Head of caudate nucleus (tissue), 42 donors: ENCODE measurements around the gene CMAS.
"Not testable (repeated sequence)": the region's sequence is repeated elsewhere in the genome, so short reads cannot be mapped to it uniquely, and the experiment has no call there.

Experiments
- DNase-seq, 42 donors: peaks; one replicate each; pipeline versions ENCODE4 v3.0.0 to v3.0.0-alpha.2; 2020 to 2021; ENCODE audit warnings: mixed read lengths in 7 of 42
- intact Hi-C: fragments of 100-400 bp; cut with DNase I; formaldehyde crosslinking; loops from one replicate; pipeline ENCODE4 v1.15.0; 2022

CMAS gene

DNA sequence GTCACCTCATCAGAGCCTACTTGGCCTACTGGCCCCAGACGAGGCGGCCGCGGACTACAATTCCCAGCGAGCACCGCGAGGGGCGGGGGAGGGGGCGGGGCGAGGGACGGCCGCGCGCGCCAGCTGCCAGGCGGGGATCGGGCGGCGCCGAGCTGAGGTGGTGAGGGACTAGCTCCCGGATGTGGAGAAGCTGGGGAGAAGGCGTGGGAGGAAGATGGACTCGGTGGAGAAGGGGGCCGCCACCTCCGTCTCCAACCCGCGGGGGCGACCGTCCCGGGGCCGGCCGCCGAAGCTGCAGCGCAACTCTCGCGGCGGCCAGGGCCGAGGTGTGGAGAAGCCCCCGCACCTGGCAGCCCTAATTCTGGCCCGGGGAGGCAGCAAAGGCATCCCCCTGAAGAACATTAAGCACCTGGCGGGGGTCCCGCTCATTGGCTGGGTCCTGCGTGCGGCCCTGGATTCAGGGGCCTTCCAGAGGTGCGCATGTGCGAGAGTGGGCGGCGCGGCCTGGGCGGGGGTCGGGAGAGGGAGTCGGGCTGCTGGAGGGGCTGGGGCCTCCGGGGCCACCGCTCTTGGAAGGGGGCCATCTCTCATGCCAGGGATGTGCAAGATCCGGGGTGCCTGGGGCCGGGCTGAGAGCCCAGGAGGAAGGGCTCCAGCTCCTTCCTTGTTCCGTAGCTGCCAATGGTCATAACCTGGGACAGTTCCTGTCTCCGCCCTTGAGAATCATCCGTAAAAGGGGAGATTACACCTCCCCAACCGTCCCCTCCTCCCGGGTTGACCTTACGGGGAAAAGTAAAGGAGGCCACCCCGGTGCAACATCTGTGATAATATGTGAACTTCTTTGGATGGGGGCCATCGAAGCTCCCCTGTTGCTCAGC lies at the start of gene CMAS:
Gene CMAS (plus strand): TSS at position 129 of the 878 bp plus-strand sequence. CDS start 86 bp downstream, at position 215.
- peak; percentile 45 to 92 (median 84) for DNase-seq

GRCh38 chr12:21998295-21998694 lies 47.7 kb upstream of the CMAS start:
- DNase-seq = no peak
- intact Hi-C loops = no loop called here

More for the DNA sequence above, at the start of gene CMAS:
- intact Hi-C loops = no loop called here

DNA sequence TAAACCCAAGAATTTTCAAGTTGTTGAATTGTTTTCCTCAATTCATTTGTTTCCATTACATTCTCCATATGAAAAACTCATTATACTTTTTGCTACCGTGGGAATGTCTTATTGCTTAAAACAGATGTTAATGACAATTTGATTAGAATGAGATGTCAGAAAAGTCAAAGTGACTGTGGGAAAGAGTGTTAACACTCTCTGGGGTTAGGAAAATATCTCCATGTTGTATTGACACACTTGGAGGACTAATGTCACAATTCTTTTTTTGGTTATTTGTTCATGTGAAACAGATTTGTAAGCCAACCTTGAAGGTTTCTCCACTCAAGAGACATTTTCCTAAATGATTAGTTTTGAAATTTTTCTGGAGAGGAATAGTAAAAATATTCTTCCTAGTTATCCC lies 47.2 kb upstream of the CMAS start:
- DNase-seq = no peak
- intact Hi-C loops = no loop called here

DNA sequence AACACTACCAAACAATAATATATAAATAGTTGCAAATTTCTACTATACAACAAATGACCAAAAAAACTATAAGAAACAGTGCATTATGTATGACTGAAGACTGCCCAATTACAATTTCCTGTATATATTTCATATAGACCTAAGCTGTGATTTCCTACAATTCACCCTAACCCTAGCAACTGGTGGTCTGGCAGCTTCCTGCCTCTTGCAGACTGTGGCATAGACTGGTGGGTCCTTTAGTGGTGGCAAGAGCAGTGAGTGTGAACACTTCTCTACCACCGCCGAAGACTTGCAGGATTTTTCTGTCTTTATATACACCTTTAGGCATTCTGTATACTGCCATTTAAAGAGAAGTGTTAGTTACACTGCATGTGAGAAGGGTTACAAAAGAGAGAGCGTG lies 43.6 kb upstream of the CMAS start:
- intact Hi-C loops = no loop called here
- DNase-seq = no peak

DNA sequence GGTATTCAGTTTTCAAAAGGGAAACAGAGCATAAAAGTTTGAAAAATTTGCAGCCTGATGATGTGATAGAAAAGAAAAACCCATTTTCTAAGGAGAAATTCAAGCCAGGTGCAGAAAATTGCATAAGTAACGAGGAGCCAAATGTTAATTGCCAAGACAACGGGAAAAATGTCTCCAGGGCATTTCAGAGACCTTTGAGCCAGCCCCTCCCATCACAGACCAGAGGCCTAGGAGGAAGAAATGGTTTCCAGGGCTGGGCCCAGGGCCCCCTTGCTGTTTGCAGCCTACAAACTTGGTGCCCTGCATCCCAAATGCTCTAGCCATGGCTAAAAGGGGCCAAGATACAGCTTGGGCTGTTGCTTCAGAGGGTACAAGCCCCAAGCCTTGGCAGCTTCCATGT lies 38.2 kb upstream of the CMAS start:
- intact Hi-C loops, DNase-seq: not testable (repeated sequence)

DNA sequence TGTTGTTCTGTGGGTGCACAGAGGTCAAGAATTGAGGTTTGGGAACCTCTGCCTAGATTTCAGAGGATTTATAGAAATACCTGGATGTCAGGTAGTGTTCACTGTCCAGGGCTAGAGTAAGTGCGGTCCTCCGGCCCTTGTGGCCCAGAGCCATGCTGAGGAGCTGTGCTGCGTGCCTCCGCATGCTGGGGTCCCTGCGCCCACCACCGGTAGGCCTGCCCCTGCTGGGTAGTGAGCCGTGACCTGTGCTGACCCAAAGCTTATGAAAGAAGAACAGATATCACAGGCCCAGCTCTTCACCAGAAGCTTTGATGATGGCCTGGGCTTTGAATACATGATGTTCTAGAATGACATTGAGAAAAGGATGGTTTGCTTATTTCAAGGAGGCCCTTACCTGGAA lies 37.8 kb upstream of the CMAS start:
- DNase-seq = no peak
- intact Hi-C loops = no loop called here

DNA sequence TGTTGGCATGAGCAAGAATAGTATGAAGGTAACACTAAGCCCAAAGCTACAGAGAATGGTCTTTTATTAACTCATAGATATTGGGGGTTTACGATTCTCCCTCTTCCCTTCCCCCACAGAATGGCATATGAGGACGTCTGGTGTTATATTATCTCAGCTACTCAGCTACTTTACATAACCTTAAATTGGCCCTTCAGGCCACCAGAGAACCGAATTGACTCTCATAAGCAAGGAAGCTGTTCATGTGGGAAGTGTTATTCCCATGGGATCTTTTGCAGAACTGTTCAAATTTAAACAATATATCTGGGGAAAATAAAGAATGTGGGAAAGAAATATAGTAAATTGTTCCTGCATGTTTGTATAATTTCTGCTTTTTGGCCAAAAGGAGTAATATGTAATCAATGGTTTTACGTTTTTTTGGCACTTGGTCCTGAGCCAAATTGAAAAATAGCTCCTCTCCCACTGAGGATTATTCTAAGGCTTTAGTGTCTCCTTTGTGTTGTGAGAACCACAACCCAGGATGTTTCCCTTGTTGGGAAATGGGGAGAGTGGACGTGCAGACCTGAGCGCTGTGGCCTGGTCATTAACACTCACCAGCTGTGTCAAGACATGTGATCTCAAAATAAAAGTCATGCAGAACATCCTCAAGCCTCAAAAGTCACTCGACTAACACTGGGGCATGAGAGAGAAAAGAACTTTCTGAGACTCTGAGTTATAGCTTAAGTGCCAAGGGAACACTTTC lies 31.8 kb upstream of the CMAS start:
- no peak for DNase-seq

DNA sequence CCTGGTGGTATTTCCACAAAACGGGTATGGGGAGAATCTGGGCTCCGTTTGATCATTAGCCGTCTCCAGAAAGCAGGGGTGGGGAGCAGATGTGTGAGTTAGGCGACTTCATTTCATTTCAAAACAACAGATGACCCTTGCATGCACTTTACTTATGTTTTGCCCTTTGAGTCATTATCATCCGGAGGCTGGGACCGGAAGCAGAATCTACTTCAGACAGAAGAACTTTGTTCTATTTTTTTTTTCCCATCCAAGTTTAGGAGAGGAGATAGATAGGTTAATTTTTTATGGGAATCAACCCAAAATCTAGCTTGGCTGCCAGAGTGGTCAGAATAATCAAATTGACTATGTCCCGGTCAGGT lies 31.3 kb upstream of the CMAS start:
- intact Hi-C loops = no loop called here
- DNase-seq = no peak

More for the DNA sequence above, 31.8 kb upstream of the CMAS start:
- intact Hi-C loops = no loop called here

- no peak for DNase-seq
- intact Hi-C loops = no loop called here
Observed at GRCh38 chr12:22016982-22017381, 29.0 kb upstream of the CMAS start.

DNA sequence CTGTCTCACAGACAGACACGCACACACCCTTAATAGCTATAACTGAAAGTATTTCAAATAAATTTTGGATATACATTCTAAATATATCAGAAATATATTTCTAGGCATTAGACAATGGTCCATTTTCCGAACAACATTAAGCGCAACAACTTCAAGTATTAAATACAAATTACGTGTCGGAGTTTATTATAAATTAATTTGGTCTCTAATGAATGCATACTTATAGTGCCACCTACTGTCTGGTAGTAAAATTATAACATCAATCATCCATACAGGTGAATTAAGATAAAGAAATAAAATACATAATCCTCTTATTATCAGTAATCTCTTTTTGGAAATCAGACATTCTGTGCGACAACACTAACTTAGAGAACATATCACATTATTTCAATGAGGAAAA lies 27.2 kb upstream of the CMAS start:
- intact Hi-C loops = no loop called here
- DNase-seq = no peak

GRCh38 chr12:22023489-22023888 lies 22.5 kb upstream of the CMAS start:
- DNase-seq, intact Hi-C loops: not testable (repeated sequence)

GRCh38 chr12:22029491-22029890 lies 16.5 kb upstream of the CMAS start:
- intact Hi-C loops = no loop called here
- no peak for DNase-seq

GRCh38 chr12:22029991-22030390 lies 16.0 kb upstream of the CMAS start:
- intact Hi-C loops = no loop called here
- DNase-seq = no peak

- DNase-seq = no peak
- intact Hi-C loops = no loop called here
Observed at GRCh38 chr12:22032732-22033131, 13.3 kb upstream of the CMAS start.

GRCh38 chr12:22034709-22035506 lies 11.1 kb upstream of the CMAS start:
- intact Hi-C loops = no loop called here
- DNase-seq = no peak

DNA sequence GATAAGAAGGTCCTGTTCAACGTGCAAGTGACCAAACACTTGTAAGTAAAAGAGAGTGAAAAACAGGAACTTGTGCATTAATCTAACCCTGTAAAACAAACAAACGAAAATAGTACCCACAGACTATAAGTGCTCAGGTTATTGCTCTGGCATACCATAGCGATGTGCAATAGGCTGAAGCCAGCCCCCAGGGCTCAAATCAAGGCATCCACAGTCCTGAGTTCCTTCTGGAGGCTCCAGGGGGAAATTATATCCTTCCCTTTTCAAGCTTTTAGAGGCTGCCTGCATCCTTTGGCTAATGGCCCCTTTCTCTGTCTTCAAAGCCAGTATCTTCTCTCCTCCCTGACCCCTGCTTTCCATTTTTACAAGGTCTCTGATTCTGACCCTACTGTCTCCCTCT lies 8.1 kb upstream of the CMAS start:
- intact Hi-C loops = no loop called here
- DNase-seq = no peak

DNA sequence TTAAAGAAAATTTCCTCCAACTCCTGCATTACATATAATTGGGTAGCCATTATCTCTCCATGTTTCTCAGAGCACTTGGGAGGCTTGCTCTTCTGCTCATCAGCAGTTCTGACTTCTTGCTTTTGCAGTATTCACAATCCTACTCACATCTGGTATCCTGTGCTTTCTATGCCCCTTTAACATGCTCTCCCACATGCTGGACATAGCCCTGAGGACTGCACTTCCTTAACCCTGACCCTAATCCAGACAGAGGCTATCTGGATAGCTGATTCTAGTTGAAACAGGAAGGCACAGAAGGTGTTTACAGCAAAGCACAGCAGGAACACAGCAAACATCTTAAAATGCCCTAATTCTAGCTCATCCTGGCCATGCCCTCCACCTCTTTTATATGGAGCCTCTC lies 7.3 kb upstream of the CMAS start:
- intact Hi-C loops = no loop called here
- DNase-seq = no peak

GRCh38 chr12:22039361-22039760 lies 6.7 kb upstream of the CMAS start:
- intact Hi-C loops = no loop called here
- DNase-seq = peak in 1 of 42 donors; percentile 17

- DNase-seq = no peak
- intact Hi-C loops = no loop called here
Observed at GRCh38 chr12:22042976-22043669, 2.9 kb upstream of the CMAS start.
